Left ventricle myocardium inferior (tissue), 1 donor: ENCODE measurements around the gene KIRREL3. TPM values are rescaled to one million over a fixed set of nuclear protein-coding genes. Genes with fewer than 3 reads are reported as not detected.

Source experiments
- DNase-seq: peaks from one replicate; pipeline ENCODE4 v3.0.0-alpha.2; 2020
- H3K27ac ChIP-seq: fragments of 200-600 bp; replicated peaks from 2 replicates; pipeline ENCODE4 v1.8.0; 2021
- H3K27me3 ChIP-seq: fragments of 200-600 bp; 2 replicates; pipeline ENCODE4 v1.8.0; 2021; ENCODE audit warnings: low read depth
- H3K36me3 ChIP-seq: fragments of 200-600 bp; 2 replicates; pipeline ENCODE4 v1.8.0; 2021
- H3K4me1 ChIP-seq: fragments of 200-600 bp; 2 replicates; pipeline ENCODE4 v1.8.0; 2021
- H3K4me3 ChIP-seq: fragments of 200-600 bp; 2 replicates; pipeline ENCODE4 v1.8.0; 2021; ENCODE audit warnings: mild to moderate bottlenecking, moderate library complexity
- H3K9me3 ChIP-seq: fragments of 200-600 bp; replicated peaks from 2 replicates; pipeline ENCODE4 v1.8.0; 2021
- CTCF ChIP-seq: fragments of 200-600 bp; IDR thresholded peaks from 2 replicates; pipeline ENCODE4 v1.8.0; 2021; ENCODE audit warnings: antibody characterized with exemption, mild to moderate bottlenecking, borderline replicate concordance
- intact Hi-C: fragments of 100-400 bp; cut with micrococcal nuclease; formaldehyde crosslinking; loops from one replicate; pipeline ENCODE4 v1.11.0; 2022
- total RNA-seq: library from RNA; stranded (reverse); fragmentation: NEBNext Ultra II Directional; extraction: Animal tissue kit (Norgen Biotek cat#: 25700); gene quantifications from one replicate; pipeline ENCODE4 v1.2.1, GENCODE V29; 2021
- donor health status: DM: no; HTN: yes; CAD: no; lungs with severe emphysema.

Gene KIRREL3
- total RNA-seq, 1 donor from 2014 or later = 0.74 TPM

- no peaks in the 10 kb centered on the region for H3K4me1 ChIP-seq
- no peak for TF ChIP-seq CTCF
- H3K27me3 ChIP-seq = peaks cover 75% of the 10 kb centered on the region
- H3K36me3 ChIP-seq = no peaks in the 10 kb centered on the region
- no peak overlapping the region for H3K4me3 ChIP-seq
- no peak for DNase-seq
- intact Hi-C loops = no loop called here
- no peak overlapping the region for H3K27ac ChIP-seq
- no peaks in the 10 kb centered on the region for H3K9me3 ChIP-seq
These were observed 260.9 kb downstream of the KIRREL3 start for GRCh38 chr11:126739499-126740145.

- Histone ChIP-seq H3K36me3 (no peaks in the 10 kb centered on the region), H3K4me1 (no peaks in the 10 kb centered on the region), H3K9me3 (no peaks in the 10 kb centered on the region), H3K27me3 (peaks cover 78% of the 10 kb centered on the region), H3K27ac (no peak overlapping the region), H3K4me3 (no peak overlapping the region)
- intact Hi-C loops = no loop called here
- DNase-seq = no peak
- TF ChIP-seq CTCF = no peak
These were observed 262.1 kb downstream of the KIRREL3 start for GRCh38 chr11:126738295-126739031.

- no peak for TF ChIP-seq CTCF
- intact Hi-C loops = no loop called here
- Histone ChIP-seq H3K4me3 (no peak overlapping the region), H3K4me1 (no peaks in the 10 kb centered on the region), H3K36me3 (no peaks in the 10 kb centered on the region), H3K27ac (no peak overlapping the region), H3K9me3 (no peaks in the 10 kb centered on the region), H3K27me3 (peaks cover 78% of the 10 kb centered on the region)
- no peak for DNase-seq
These were observed 263.6 kb downstream of the KIRREL3 start for GRCh38 chr11:126736682-126737572.

GRCh38 chr11:126734752-126735151 is 265.8 kb downstream of the KIRREL3 start:
- intact Hi-C loops = no loop called here
- DNase-seq = no peak
- Histone ChIP-seq H3K36me3 (no peaks in the 10 kb centered on the region), H3K4me1 (no peaks in the 10 kb centered on the region), H3K9me3 (no peaks in the 10 kb centered on the region), H3K4me3 (no peak overlapping the region), H3K27me3 (peaks cover 86% of the 10 kb centered on the region), H3K27ac (no peak overlapping the region)
- TF ChIP-seq CTCF = no peak

- Histone ChIP-seq H3K36me3 (no peaks in the 10 kb centered on the region), H3K27me3 (peaks cover 86% of the 10 kb centered on the region), H3K27ac (no peak overlapping the region), H3K4me3 (no peak overlapping the region), H3K9me3 (no peaks in the 10 kb centered on the region), H3K4me1 (no peaks in the 10 kb centered on the region)
- no peak for TF ChIP-seq CTCF
- DNase-seq = no peak
- intact Hi-C loops = no loop called here
These were observed 266.9 kb downstream of the KIRREL3 start for GRCh38 chr11:126733685-126734084.
